OCI-LY3 (cell line): Measurements from ENCODE around the gene GPR84.

Experiments used
- H2AFZ ChIP-seq: fragments of 200-600, 300-600 bp; shearing (Covaris generic); 2 replicates; pipeline ENCODE4 v1.6.0; 2014; ENCODE audit warnings: antibody characterized with exemption, low read depth, low read length
- H3K27ac ChIP-seq: fragments of 200-600, 300-600 bp; sonication (generic); 2 replicates; pipeline ENCODE4 v1.5.1; 2014; ENCODE audit warnings: mild to moderate bottlenecking, low read length, moderate library complexity, mixed read lengths
- H3K27me3 ChIP-seq: fragments of 200-600, 300-600 bp; sonication (generic); 2 replicates; pipeline ENCODE4 v1.6.1; 2014; ENCODE audit warnings: low read depth, low read length, mixed read lengths
- H3K36me3 ChIP-seq: fragments of 200-600, 300-600 bp; sonication (generic); replicated peaks from 2 replicates; pipeline ENCODE3; 2014; ENCODE audit warnings: low read depth, low read length, mixed read lengths
- H3K4me1 ChIP-seq: fragments of 300-600, 200-600 bp; sonication (generic); 2 replicates; pipeline ENCODE4 v1.6.1; 2014; ENCODE audit warnings: low read length, mixed read lengths
- H3K4me2 ChIP-seq: fragments of 200-600, 300-600 bp; sonication (generic); 2 replicates; pipeline ENCODE4 v1.6.1; 2014; ENCODE audit warnings: low read length, mixed read lengths
- H3K4me3 ChIP-seq: fragments of 300-600, 200-600 bp; sonication (generic); 2 replicates; pipeline ENCODE4 v1.5.1; 2014; ENCODE audit warnings: antibody characterized with exemption, mild to moderate bottlenecking, low read length, moderate library complexity
- H3K79me2 ChIP-seq: fragments of 300-600, 200-600 bp; shearing (Covaris generic); 2 replicates; pipeline ENCODE4 v1.6.1; 2014; ENCODE audit warnings: mild to moderate bottlenecking, low read length, mixed read lengths
- H3K9ac ChIP-seq: fragments of 300-600, 200-600 bp; shearing (Covaris generic); 2 replicates; pipeline ENCODE4 v1.6.0; 2014; ENCODE audit warnings: mild to moderate bottlenecking, low read length, moderate library complexity
- H3K9me3 ChIP-seq: fragments of 200-600, 300-600 bp; shearing (Covaris generic); 2 replicates; pipeline ENCODE4 v1.6.1; 2014; ENCODE audit warnings: low read length, mixed read lengths; ENCODE audit not compliant: insufficient read depth
- H4K20me1 ChIP-seq: fragments of 200-600, 300-600 bp; sonication (generic); 2 replicates; pipeline ENCODE4 v1.6.1; 2016; ENCODE audit warnings: low read length, mixed read lengths; ENCODE audit not compliant: insufficient read depth
- CTCF ChIP-seq: fragments of 200-600, 300-600 bp; sonication (generic); IDR thresholded peaks from 2 replicates; pipeline ENCODE4 v1.5.1; 2014; ENCODE audit warnings: antibody characterized with exemption, low read length, low read depth
- EZH2phosphoT487 ChIP-seq: fragments of 200-600 bp; shearing (Covaris generic); IDR thresholded peaks from 2 replicates; pipeline ENCODE4 v1.6.1; 2018; ENCODE audit warnings: antibody characterized with exemption, mixed run types, low read depth

Gene GPR84

GRCh38 chr12:54352022-54352531, 12.2 kb downstream of the GPR84 start:
- Histone ChIP-seq H3K9ac (no peak overlapping the region), H3K27ac (no peak overlapping the region), H3K27me3 (no peaks in the 10 kb centered on the region), H3K4me2 (no peak overlapping the region), H3K79me2 (no peaks in the 10 kb centered on the region), H3K36me3 (peaks cover 37% of the 10 kb centered on the region), H3K4me3 (no peak overlapping the region), H3K9me3 (no peaks in the 10 kb centered on the region), H4K20me1 (no peaks in the 10 kb centered on the region), H2AFZ (no peak overlapping the region), H3K4me1 (0 out of 2 replicates have a peak, but pooled peaks cover 3% of the 10 kb centered on the region)
- TF ChIP-seq EZH2phosphoT487 (no peak), CTCF (no peak)

DNA sequence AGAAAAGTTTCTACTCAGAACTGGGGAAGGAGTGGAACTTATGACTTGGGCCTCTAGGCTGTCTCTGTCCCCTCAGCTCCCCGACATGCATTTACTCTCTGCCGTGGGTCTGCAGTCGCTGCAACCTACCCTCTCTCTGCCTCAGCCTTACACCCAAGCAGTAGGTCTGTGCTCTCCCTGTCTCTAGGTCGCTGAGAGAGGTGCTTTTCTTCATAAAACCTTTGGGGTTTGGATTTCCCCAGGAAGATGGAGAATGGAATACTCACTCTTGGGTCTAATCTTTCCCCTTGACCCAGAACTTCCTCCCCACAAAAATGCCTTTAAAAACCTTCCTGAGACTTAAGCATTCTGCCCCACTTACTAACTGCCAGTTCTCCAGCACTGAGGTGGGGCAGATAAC, 12.9 kb downstream of the GPR84 start:
- Histone ChIP-seq H3K4me3 (no peak overlapping the region), H3K27ac (no peak overlapping the region), H4K20me1 (no peaks in the 10 kb centered on the region), H3K36me3 (peaks cover 40% of the 10 kb centered on the region), H3K4me1 (0 out of 2 replicates have a peak, but pooled peaks cover 3% of the 10 kb centered on the region), H3K79me2 (no peaks in the 10 kb centered on the region), H3K27me3 (no peaks in the 10 kb centered on the region), H3K9ac (no peak overlapping the region), H3K9me3 (no peaks in the 10 kb centered on the region), H3K4me2 (no peak overlapping the region), H2AFZ (no peak overlapping the region)
- TF ChIP-seq EZH2phosphoT487 = no peak
- no peak for TF ChIP-seq CTCF

GRCh38 chr12:54350743-54351142, 13.5 kb downstream of the GPR84 start:
- Histone ChIP-seq H3K36me3 (peaks cover 40% of the 10 kb centered on the region), H3K79me2 (no peaks in the 10 kb centered on the region), H3K4me2 (no peak overlapping the region), H3K27ac (no peak overlapping the region), H3K4me1 (0 out of 2 replicates have a peak, but pooled peaks cover 3% of the 10 kb centered on the region), H3K27me3 (no peaks in the 10 kb centered on the region), H3K9ac (no peak overlapping the region), H3K9me3 (no peaks in the 10 kb centered on the region), H2AFZ (no peak overlapping the region), H4K20me1 (no peaks in the 10 kb centered on the region), H3K4me3 (no peak overlapping the region)
- TF ChIP-seq EZH2phosphoT487 (no peak), CTCF (no peak)

DNA sequence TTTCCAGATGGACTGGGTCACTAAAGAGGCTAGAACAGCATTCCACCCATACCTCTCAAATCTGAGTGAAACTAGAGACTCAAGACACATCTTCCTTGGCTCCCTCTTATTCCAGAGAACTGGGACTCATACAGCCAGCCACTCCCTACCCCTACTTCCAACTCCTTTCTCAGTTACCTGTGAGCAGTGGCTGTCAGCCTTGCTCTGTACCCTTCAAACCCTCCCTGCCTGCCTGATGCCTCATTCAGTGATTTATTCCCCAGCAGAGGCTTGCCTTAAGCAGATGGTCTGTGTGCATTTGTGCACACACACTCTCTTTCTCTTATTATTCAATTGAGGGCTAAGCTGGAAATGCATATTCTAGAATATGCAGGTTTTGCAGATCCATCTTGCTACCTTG, 14.6 kb downstream of the GPR84 start:
- Histone ChIP-seq H3K4me3 (no peak overlapping the region), H4K20me1 (0 out of 2 replicates have a peak, but pooled peaks cover 4% of the 10 kb centered on the region), H3K9ac (no peak overlapping the region), H3K9me3 (no peaks in the 10 kb centered on the region), H3K79me2 (no peaks in the 10 kb centered on the region), H2AFZ (no peak overlapping the region), H3K27me3 (no peaks in the 10 kb centered on the region), H3K36me3 (peaks cover 40% of the 10 kb centered on the region), H3K4me1 (peaks cover 11% of the 10 kb centered on the region), H3K4me2 (no peak overlapping the region), H3K27ac (no peak overlapping the region)
- TF ChIP-seq EZH2phosphoT487 (no peak), CTCF (no peak)
